ENCODE results near the gene RIMKLA. TPM values are rescaled to one million over a fixed set of nuclear protein-coding genes. Genes with fewer than 3 reads are reported as not detected.
A peak's percentile ranks its signal among the peaks of the same experiment; 100 is the strongest.

RIMKLA gene
- total RNA-seq, 1 experiment from 2014 or later = 0.37 TPM

- in situ Hi-C loops (cut with HindIII; ENCODE audit: low sequenced_read_pairs) = no loop called here
- peak; percentile 91 for DNase-seq (ENCODE audit: low spot score)
These were observed 40.5 kb downstream of the RIMKLA start for GRCh38 chr1:42420911-42421585.

GRCh38 chr1:42422737-42423136 is 42.1 kb downstream of the RIMKLA start:
- DNase-seq (ENCODE audit: low spot score) = no peak
- in situ Hi-C loops (cut with HindIII; ENCODE audit: low sequenced_read_pairs) = no loop called here

- in situ Hi-C loops (cut with HindIII; ENCODE audit: low sequenced_read_pairs) = no loop called here
- no peak for DNase-seq (ENCODE audit: low spot score)
These were observed 43.1 kb downstream of the RIMKLA start for GRCh38 chr1:42423681-42424080.

GRCh38 chr1:42424201-42424600 is 43.6 kb downstream of the RIMKLA start:
- in situ Hi-C loops (cut with HindIII; ENCODE audit: low sequenced_read_pairs) = no loop called here
- DNase-seq (ENCODE audit: low spot score) = no peak

- DNase-seq (ENCODE audit: low spot score) = no peak
- in situ Hi-C loops (cut with HindIII; ENCODE audit: low sequenced_read_pairs) = no loop called here
These were observed 46.6 kb downstream of the RIMKLA start for GRCh38 chr1:42427240-42427639.

DNA sequence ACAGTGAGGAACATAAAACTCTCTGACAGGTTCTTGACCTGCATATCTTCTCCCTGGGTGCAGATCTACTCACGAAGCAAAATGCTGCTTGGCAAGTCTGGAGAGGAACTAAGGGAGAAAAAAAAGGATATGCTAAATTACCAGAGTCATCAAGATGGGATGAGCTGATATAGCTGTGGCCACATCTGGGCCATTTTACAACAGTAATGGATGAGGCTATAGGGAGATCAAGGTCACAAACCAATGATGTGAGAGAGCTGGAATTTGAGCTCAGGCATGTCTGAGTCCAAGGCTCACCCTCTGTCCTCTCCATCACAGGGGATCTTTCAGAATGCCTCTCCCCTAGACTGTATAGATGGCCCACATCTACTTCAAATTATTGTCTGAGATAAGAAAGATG is 49.0 kb downstream of the RIMKLA start:
- in situ Hi-C loops (cut with HindIII; ENCODE audit: low sequenced_read_pairs) = no loop called here
- no peak for DNase-seq (ENCODE audit: low spot score)

- DNase-seq (ENCODE audit: low spot score) = no peak
- in situ Hi-C loops (cut with HindIII; ENCODE audit: low sequenced_read_pairs) = no loop called here
These were observed 49.9 kb downstream of the RIMKLA start for GRCh38 chr1:42430286-42431135.

GRCh38 chr1:42431514-42431913 is 50.9 kb downstream of the RIMKLA start:
- in situ Hi-C loops (cut with HindIII; ENCODE audit: low sequenced_read_pairs) = no loop called here
- DNase-seq (ENCODE audit: low spot score) = no peak

DNA sequence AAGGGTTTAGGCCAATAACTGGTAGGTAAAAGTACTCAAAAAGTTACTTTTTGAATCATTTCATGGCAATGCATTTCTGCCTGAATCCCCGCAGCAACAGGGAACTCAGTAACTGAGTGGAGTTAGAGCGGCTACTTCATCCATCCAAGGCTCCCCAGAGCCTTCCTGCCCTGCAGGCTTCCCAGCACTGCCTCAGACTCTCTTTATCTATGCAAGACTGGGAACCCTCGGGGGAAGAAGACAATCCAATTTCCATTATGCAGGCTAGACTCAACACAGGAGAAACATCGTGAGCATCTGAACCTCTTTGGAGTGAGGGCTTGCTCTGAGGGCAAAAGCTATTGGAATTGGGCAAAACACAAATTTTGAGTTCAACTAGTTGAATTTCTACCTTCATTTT is 52.1 kb downstream of the RIMKLA start:
- in situ Hi-C loops (cut with HindIII; ENCODE audit: low sequenced_read_pairs) = no loop called here
- no peak for DNase-seq (ENCODE audit: low spot score)

DNA sequence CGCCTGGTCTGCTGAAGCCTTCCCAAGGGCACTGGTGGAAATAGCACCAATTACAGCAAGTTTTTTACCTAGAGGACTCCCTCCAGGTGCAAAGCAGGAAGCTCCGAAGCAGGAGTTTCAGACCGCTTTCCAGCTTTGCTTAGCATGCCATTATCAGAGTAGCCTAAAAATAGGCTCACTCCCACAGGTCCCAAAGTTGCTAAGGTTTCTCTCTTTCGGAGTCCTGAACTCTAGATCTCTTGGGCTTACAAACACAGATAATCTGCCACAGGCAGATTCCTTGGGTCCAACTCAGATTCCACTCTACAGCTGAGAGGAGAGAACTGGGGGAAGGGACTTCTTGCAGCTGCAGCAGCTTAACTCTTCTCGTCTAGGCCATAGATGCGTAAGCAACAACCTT is 52.8 kb downstream of the RIMKLA start:
- no peak for DNase-seq (ENCODE audit: low spot score)
- in situ Hi-C loops (cut with HindIII; ENCODE audit: low sequenced_read_pairs) = no loop called here

DNA sequence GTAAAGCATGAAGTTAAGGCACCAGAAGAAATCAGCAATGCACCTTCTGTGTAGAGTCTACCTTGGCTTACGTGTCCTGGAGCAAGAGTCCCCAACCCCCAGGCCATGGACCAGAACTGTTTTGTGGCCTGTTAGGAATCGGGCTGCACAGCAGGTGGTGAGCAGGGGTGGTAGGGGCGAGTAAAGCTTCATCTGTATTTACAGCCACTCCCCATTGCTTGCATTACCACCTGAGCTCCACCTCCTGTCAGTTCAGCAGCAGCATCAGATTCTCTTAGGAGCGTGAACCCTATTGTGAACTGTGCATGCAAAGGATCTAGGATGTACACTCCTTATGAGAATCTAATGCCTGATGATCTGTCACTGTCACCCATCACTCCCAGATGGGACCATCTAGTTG is 53.7 kb downstream of the RIMKLA start:
- in situ Hi-C loops (cut with HindIII; ENCODE audit: low sequenced_read_pairs) = no loop called here
- no peak for DNase-seq (ENCODE audit: low spot score)

- in situ Hi-C loops (cut with HindIII; ENCODE audit: low sequenced_read_pairs) = no loop called here
- no peak for DNase-seq (ENCODE audit: low spot score)
These were observed 59.3 kb downstream of the RIMKLA start for GRCh38 chr1:42439940-42440339.

- in situ Hi-C loops (cut with HindIII; ENCODE audit: low sequenced_read_pairs) = no loop called here
- DNase-seq (ENCODE audit: low spot score) = no peak
These were observed 62.1 kb downstream of the RIMKLA start for GRCh38 chr1:42442662-42443061.

DNA sequence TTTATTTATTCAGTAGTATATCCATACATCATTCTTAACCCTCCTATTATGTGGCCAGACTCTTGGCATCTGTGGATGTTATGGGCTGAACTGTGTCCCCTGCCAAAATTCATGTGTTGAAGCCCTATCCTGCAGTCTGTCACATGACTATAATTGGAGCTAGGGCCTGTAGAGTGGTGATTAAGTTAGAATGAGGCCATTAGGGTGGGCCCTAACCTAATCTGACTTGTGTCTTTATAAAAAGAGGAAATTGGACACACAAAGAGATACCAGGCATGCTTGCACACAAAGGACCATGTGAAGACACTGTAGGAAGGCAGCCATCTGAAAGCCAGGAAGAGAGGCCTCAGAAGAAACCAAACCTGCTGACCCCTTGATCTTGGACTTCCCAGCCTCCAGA is 68.7 kb downstream of the RIMKLA start:
- in situ Hi-C loops (cut with HindIII; ENCODE audit: low sequenced_read_pairs) = no loop called here
- DNase-seq (ENCODE audit: low spot score) = no peak

GRCh38 chr1:42450061-42450460 is 69.5 kb downstream of the RIMKLA start:
- in situ Hi-C loops (cut with HindIII; ENCODE audit: low sequenced_read_pairs) = no loop called here
- no peak for DNase-seq (ENCODE audit: low spot score)

- no peak for DNase-seq (ENCODE audit: low spot score)
- in situ Hi-C loops (cut with HindIII; ENCODE audit: low sequenced_read_pairs) = no loop called here
These were observed 72.8 kb downstream of the RIMKLA start for GRCh38 chr1:42453386-42453785.

- in situ Hi-C loops (cut with HindIII; ENCODE audit: low sequenced_read_pairs) = no loop called here
- DNase-seq (ENCODE audit: low spot score) = no peak
These were observed 73.8 kb downstream of the RIMKLA start for GRCh38 chr1:42454403-42454802.

- in situ Hi-C loops (cut with HindIII; ENCODE audit: low sequenced_read_pairs) = no loop called here
- DNase-seq (ENCODE audit: low spot score) = peak; percentile 86
These were observed 75.6 kb downstream of the RIMKLA start, which contains the start of the genes PPCS and ZMYND12 for GRCh38 chr1:42456010-42456753. Gene PPCS, plus strand, starts transcription at chr1:42456543. Its CDS starts 23 bp downstream, at chr1:42456566. Gene ZMYND12, minus strand, starts transcription at chr1:42456022. Its CDS starts 25 bp downstream, at chr1:42455997.

DNA sequence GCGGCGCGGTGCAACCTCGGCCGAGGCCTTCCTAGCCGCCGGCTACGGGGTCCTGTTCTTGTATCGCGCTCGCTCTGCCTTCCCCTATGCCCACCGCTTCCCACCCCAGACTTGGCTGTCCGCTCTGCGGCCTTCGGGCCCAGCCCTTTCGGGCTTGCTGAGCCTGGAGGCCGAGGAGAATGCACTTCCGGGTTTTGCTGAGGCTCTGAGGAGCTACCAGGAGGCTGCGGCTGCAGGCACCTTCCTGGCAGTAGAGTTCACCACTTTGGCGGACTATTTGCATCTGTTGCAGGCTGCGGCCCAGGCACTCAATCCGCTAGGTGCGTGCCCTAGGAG is 76.1 kb downstream of the RIMKLA start:
- peak; percentile 47 for DNase-seq (ENCODE audit: low spot score)
- in situ Hi-C loops (cut with HindIII; ENCODE audit: low sequenced_read_pairs) = no loop called here

DNA sequence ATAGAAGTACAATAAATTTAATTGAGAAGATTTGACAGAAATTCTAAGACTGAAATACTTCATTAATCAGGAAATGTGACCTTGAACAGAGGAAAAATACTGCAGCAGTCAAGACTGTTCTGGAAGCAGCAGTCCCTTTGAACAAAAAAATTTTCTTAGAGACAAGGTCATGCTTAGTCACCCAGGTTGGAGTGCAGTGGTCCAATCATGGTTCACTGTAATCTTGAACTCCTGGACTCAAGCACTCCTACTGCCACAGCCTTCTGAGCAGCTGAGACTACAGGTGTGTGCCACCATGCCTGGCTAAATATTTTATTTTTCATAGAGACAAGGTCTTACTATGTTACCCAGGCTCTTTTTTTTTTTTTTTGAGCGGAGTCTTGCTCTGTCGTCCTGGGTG is 80.6 kb downstream of the RIMKLA start:
- in situ Hi-C loops (cut with HindIII; ENCODE audit: low sequenced_read_pairs) = no loop called here
- no peak for DNase-seq (ENCODE audit: low spot score)

Data from G401 (cell line).